ENCODE data around the gene EDEM3. TPM values are rescaled to one million over a fixed set of nuclear protein-coding genes. Genes with fewer than 3 reads are reported as not detected.

The EDEM3 gene
- total and polyA plus RNA-seq, 2 of the 8 experiments (the other 6 are each of a cell fraction or from before 2014, with no cell fraction given): 1.6 to 14.0 TPM

GRCh38 chr1:184793967-184794366, 39.3 kb upstream of the EDEM3 start (continued):
- no peak for TF ChIP-seq NRF1 (IDR thresholded peaks at IDR 0.05; ENCODE audit: low read depth, low read length)
- TF ChIP-seq CTCF (IDR thresholded peaks at IDR 0.05; ENCODE audit: control extremely low read depth in 1 of 3, insufficient read depth in 1 of 3, low read depth in 1 of 3, low read length in 3 of 3): no peak
- no peak for TF ChIP-seq HDAC2 (IDR thresholded peaks at IDR 0.05; ENCODE audit: borderline replicate concordance in 1 of 2, low read depth in 2 of 2, low read length in 2 of 2)
- no peak for TF ChIP-seq TAF1 (IDR thresholded peaks at IDR 0.05; ENCODE audit: low read depth, low read length)
- no peak for TF ChIP-seq EGR1 (IDR thresholded peaks at IDR 0.05; ENCODE audit: borderline replicate concordance, low read depth, low read length)
- no peak for TF ChIP-seq SP4 (IDR thresholded peaks at IDR 0.05; ENCODE audit: low read length)

Data from H1 (cell line).